ENCODE data around the gene RMC1. TPM values are rescaled to one million over a fixed set of nuclear protein-coding genes. Genes with fewer than 3 reads are reported as not detected.
A peak's percentile ranks its signal among the peaks of the same experiment; 100 is the strongest.

Gene RMC1
- total and polyA plus RNA-seq, 2 of the 13 experiments (the other 11 are each of a cell fraction or from before 2014, with no cell fraction given) = 9.4 to 19.5 TPM

DNA sequence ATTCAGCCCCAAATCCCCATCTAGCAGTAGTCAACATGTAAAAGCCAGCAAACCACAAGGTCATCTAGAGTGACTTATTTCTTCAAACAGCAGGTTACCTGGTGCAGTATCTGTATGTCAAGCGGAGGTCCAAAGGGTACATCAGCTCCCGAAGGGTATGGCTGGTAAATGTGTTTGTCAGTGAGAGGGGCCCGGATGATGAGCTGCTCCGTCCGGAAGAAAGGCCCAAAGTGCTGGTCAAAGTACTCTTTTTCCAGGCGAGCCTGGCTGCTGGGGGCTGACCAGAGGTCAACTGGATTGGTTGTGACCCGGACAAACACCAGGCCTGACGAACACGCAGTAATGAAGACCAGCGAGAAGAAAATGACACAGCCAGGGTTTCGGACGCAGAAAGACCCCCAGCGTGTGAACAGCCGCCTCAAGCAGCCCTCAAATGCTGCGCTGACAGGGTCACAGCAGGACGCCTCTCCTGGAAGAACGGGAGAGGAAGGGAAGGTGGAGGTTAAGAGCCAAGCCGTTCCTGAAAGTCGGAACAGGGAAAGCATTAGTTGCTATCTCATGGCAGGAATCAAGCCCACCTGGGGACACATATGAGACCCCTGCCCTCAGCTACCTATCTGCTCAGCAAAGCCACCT is 53.0 kb downstream of the RMC1 start (continued):
- 0 out of 2 replicates have a peak, but pooled peaks have one; percentile 75 for TF ChIP-seq TRAFD1 (CRISPR knock-in tag; IDR thresholded peaks at IDR 0.05; ENCODE audit: borderline replicate concordance)
- TF ChIP-seq E2F5 (CRISPR knock-in tag; conservative IDR thresholded peaks at IDR 0.05) = no peak
- peak; percentile 80 for TF ChIP-seq GABPB1 (CRISPR knock-in tag; IDR thresholded peaks at IDR 0.05)
- TF ChIP-seq ZFP91 (CRISPR knock-in tag; IDR thresholded peaks at IDR 0.05; ENCODE audit: borderline replicate concordance) = peak; percentile 53; the same call in 1 of the 2 replicates
- TF ChIP-seq ZNF451 (CRISPR knock-in tag; IDR thresholded peaks at IDR 0.05) = no peak
- no peak for TF ChIP-seq HDAC6 (IDR thresholded peaks at IDR 0.05; ENCODE audit: low read depth, low read length)
- TF ChIP-seq KLF16 (CRISPR knock-in tag; IDR thresholded peaks at IDR 0.05) = peak in 1 of 2 experiments; percentile 82; a peak in 2 of 4 replicates
- no peak for TF ChIP-seq JARID2 (CRISPR knock-in tag; IDR thresholded peaks at IDR 0.05; ENCODE audit: insufficient replicate concordance)
- TF ChIP-seq SOX6 (IDR thresholded peaks at IDR 0.05) = no peak
- TF ChIP-seq SOX6 (CRISPR knock-in tag; IDR thresholded peaks at IDR 0.05) = peak; percentile 91
- TF ChIP-seq, protein P1, sequence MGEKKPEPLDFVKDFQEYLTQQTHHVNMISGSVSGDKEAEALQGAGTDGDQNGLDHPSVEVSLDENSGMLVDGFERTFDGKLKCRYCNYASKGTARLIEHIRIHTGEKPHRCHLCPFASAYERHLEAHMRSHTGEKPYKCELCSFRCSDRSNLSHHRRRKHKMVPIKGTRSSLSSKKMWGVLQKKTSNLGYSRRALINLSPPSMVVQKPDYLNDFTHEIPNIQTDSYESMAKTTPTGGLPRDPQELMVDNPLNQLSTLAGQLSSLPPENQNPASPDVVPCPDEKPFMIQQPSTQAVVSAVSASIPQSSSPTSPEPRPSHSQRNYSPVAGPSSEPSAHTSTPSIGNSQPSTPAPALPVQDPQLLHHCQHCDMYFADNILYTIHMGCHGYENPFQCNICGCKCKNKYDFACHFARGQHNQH (CRISPR knock-in tag; IDR thresholded peaks at IDR 0.05) = peak; percentile 88
- TF ChIP-seq ETV6 (CRISPR knock-in tag; conservative IDR thresholded peaks at IDR 0.05) = no peak
- TF ChIP-seq IKZF1 (IDR thresholded peaks at IDR 0.05) = no peak
- peak; percentile 78 for TF ChIP-seq ZNF609 (CRISPR knock-in tag; IDR thresholded peaks at IDR 0.05; ENCODE audit: borderline replicate concordance)
- peak; percentile 91 for TF ChIP-seq HOMEZ (CRISPR knock-in tag; IDR thresholded peaks at IDR 0.05; ENCODE audit: low read depth)
- TF ChIP-seq, protein P2, sequence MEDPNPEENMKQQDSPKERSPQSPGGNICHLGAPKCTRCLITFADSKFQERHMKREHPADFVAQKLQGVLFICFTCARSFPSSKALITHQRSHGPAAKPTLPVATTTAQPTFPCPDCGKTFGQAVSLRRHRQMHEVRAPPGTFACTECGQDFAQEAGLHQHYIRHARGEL (CRISPR knock-in tag; IDR thresholded peaks at IDR 0.05) = no peak
- no peak for TF ChIP-seq HOXD1 (CRISPR knock-in tag; IDR thresholded peaks at IDR 0.05)

Data from HepG2 (cell line).